PC-9 (cell line): ENCODE data around the gene TECPR1. TPM values are rescaled to one million over a fixed set of nuclear protein-coding genes. Genes with fewer than 3 reads are reported as not detected.

Experiments
- BruUV-seq: library from RNA; stranded (reverse); fragments of 400-500 nt; replicated peaks from 2 replicates; lab custom pipeline; 2021; lab: Mats Ljungman, UMichigan
- CTCF ChIA-PET: fragments of 300-600 bp; sonication (Branson Sonifier 250); formaldehyde crosslinking; loops from one replicate; lab custom pipeline; 2022; ENCODE audit warnings: antibody characterized with exemption; lab: Charles Lee
- POLR2A ChIA-PET: fragments of 300-600 bp; sonication (Branson Sonifier 250); formaldehyde crosslinking; loops from one replicate; lab custom pipeline; 2022; ENCODE audit warnings: antibody characterized with exemption; ENCODE audit not compliant: unreplicated experiment; lab: Charles Lee
- DNase-seq, 2 experiments: peaks; one replicate each; pipeline versions ENCODE4 v3.0.0 to v3.0.0-alpha.2; 2015 to 2022; ENCODE audit warnings: mixed read lengths in 1 of 2
- H2AFZ ChIP-seq: fragments of 200-600 bp; sonication (generic); 2 replicates; pipeline ENCODE4 v1.8.1; 2017; ENCODE audit warnings: antibody characterized with exemption
- H3F3A ChIP-seq: fragments of 200-600 bp; sonication (generic); 2 replicates; pipeline ENCODE4 v1.8.1; 2017; ENCODE audit warnings: antibody characterized with exemption, mild to moderate bottlenecking, low read depth; ENCODE audit not compliant: insufficient read depth
- H3K27ac ChIP-seq: fragments of 200-600 bp; sonication (generic); 2 replicates; pipeline ENCODE4 v1.6.1; 2016; ENCODE audit warnings: mixed run types
- H3K27me3 ChIP-seq: fragments of 200-600 bp; sonication (generic); 2 replicates; pipeline ENCODE4 v1.6.1; 2016; ENCODE audit warnings: low read depth, mixed run types; ENCODE audit not compliant: insufficient read depth
- H3K36me3 ChIP-seq: fragments of 200-600 bp; sonication (generic); 2 replicates; pipeline ENCODE4 v1.6.1; 2016; ENCODE audit warnings: low read depth, mixed run types
- H3K4me1 ChIP-seq: fragments of 200-600 bp; sonication (generic); replicated peaks from 2 replicates; pipeline ENCODE4 v1.6.1; 2016; ENCODE audit warnings: mixed run types; ENCODE audit not compliant: insufficient read depth
- H3K4me2 ChIP-seq: fragments of 200-600 bp; sonication (generic); 2 replicates; pipeline ENCODE4 v1.6.1; 2017; ENCODE audit warnings: mixed run types
- H3K4me3 ChIP-seq: fragments of 200-600 bp; sonication (generic); 2 replicates; pipeline ENCODE4 v1.6.1; 2016; ENCODE audit warnings: mixed run types
- H3K79me2 ChIP-seq: fragments of 200-600 bp; sonication (generic); 2 replicates; pipeline ENCODE4 v1.6.1; 2017; ENCODE audit warnings: low read depth, mixed run types
- H3K9me2 ChIP-seq: fragments of 200-600 bp; sonication (generic); 2 replicates; pipeline ENCODE4 v1.8.1; 2017; ENCODE audit warnings: mild to moderate bottlenecking; ENCODE audit not compliant: insufficient read depth
- H3K9me3 ChIP-seq: fragments of 200-600 bp; sonication (generic); 2 replicates; pipeline ENCODE4 v1.8.1; 2016; ENCODE audit warnings: low read depth; ENCODE audit not compliant: insufficient read depth
- H4K20me1 ChIP-seq: fragments of 200-600 bp; sonication (generic); 2 replicates; pipeline ENCODE4 v1.8.1; 2017; ENCODE audit not compliant: insufficient read depth
- CTCF ChIP-seq: fragments of 200-600 bp; sonication (generic); conservative IDR thresholded peaks from 2 replicates; pipeline ENCODE4 v1.6.1; 2017; ENCODE audit warnings: mixed run types, antibody characterized with exemption, mild to moderate bottlenecking, moderate library complexity
- EZH2 ChIP-seq: fragments of 200-600 bp; sonication (generic); IDR thresholded peaks from 2 replicates; pipeline ENCODE4 v1.8.0; 2017; ENCODE audit warnings: antibody characterized with exemption, low read depth
- intact Hi-C: fragments of 100-400 bp; cut with micrococcal nuclease; formaldehyde crosslinking; loops from one replicate; pipeline ENCODE4 v1.10.0; 2022; ENCODE audit not compliant: unreplicated experiment
- total RNA-seq: library from RNA; stranded (reverse); gene quantifications from 2 replicates; pipeline ENCODE4 v1.2.3, GENCODE V29; 2021

Gene TECPR1
- total RNA-seq, 1 experiment from 2014 or later: 22.7 TPM

- intact Hi-C loops: loop anchor here (1.0 to 10.0 kb wide), 5 partner anchors 33 to 583 kb away; no protein-coding TSS in a partner anchor
- no peaks in the 10 kb centered on the region for H3K9me3 ChIP-seq
- no peaks in the 10 kb centered on the region for H3K9me2 ChIP-seq
- CTCF ChIA-PET: interaction anchor here (0.5 kb wide), 1 partner anchor 34 kb away, joined by 11 read pairs; no protein-coding TSS in a partner anchor
- no TSS peak for BruUV-seq
- H2AFZ ChIP-seq: no peak overlapping the region
- peak; percentile 89 to 92 for DNase-seq
- H3K4me2 ChIP-seq: peak overlapping the region; percentile 98
- H3K27me3 ChIP-seq: no peaks in the 10 kb centered on the region
- H3K36me3 ChIP-seq: peaks cover 14% of the 10 kb centered on the region; the same call in 1 of the 2 replicates
- POLR2A ChIA-PET: interaction anchor here (0.6 kb wide), 1 partner anchor 134 kb away, joined by 5 read pairs; no protein-coding TSS in a partner anchor
- TF ChIP-seq EZH2 (no peak), CTCF (no peak)
- H3K4me3 ChIP-seq: peak overlapping the region; percentile 87; the same call in 1 of the 2 replicates
- peaks cover 16% of the 10 kb centered on the region for H4K20me1 ChIP-seq
- H3K27ac ChIP-seq: peak overlapping the region; percentile 97
- peaks cover 58% of the 10 kb centered on the region; the same call in 1 of the 2 replicates for H3F3A ChIP-seq
- peaks cover 78% of the 10 kb centered on the region for H3K79me2 ChIP-seq
- peaks cover 61% of the 10 kb centered on the region for H3K4me1 ChIP-seq
Observed at GRCh38 chr7:98284335-98285036, 32.5 kb upstream of the TECPR1 start.

GRCh38 chr7:98283887-98284222 is 31.8 kb upstream of the TECPR1 start:
- ChIA-PET CTCF (no interaction called here), POLR2A (no interaction called here)
- H3K36me3 ChIP-seq: peaks cover 11% of the 10 kb centered on the region; the same call in 1 of the 2 replicates
- no peak for TF ChIP-seq EZH2
- no peak for TF ChIP-seq CTCF
- peak overlapping the region; percentile 98 for H3K4me2 ChIP-seq
- H3K4me1 ChIP-seq: peaks cover 61% of the 10 kb centered on the region
- no TSS peak for BruUV-seq
- DNase-seq: no peak
- peak overlapping the region; percentile 97 for H3K27ac ChIP-seq
- H4K20me1 ChIP-seq: peaks cover 11% of the 10 kb centered on the region
- H3K27me3 ChIP-seq: no peaks in the 10 kb centered on the region
- H3K9me2 ChIP-seq: no peaks in the 10 kb centered on the region
- peaks cover 52% of the 10 kb centered on the region; the same call in 1 of the 2 replicates for H3F3A ChIP-seq
- H3K4me3 ChIP-seq: peak overlapping the region; percentile 87
- H2AFZ ChIP-seq: no peak overlapping the region
- peaks cover 72% of the 10 kb centered on the region for H3K79me2 ChIP-seq
- intact Hi-C loops: loop anchor here (1.0 to 10.0 kb wide), 5 partner anchors 33 to 583 kb away; no protein-coding TSS in a partner anchor
- H3K9me3 ChIP-seq: no peaks in the 10 kb centered on the region

GRCh38 chr7:98283127-98283886 is 31.3 kb upstream of the TECPR1 start:
- H4K20me1 ChIP-seq: peaks cover 5% of the 10 kb centered on the region

More at GRCh38 chr7:98283127-98283886, 31.3 kb upstream of the TECPR1 start:
- H3K9me2 ChIP-seq: no peaks in the 10 kb centered on the region
- H3K79me2 ChIP-seq: peaks cover 66% of the 10 kb centered on the region
- no peak overlapping the region for H2AFZ ChIP-seq
- H3K36me3 ChIP-seq: 0 out of 2 replicates have a peak, but pooled peaks cover 6% of the 10 kb centered on the region
- peak overlapping the region; percentile 98 for H3K4me2 ChIP-seq
- ChIA-PET CTCF (no interaction called here), POLR2A (no interaction called here)
- peak overlapping the region; percentile 87 for H3K4me3 ChIP-seq
- no peaks in the 10 kb centered on the region for H3K27me3 ChIP-seq
- intact Hi-C loops: loop anchor here (5.0 to 10.0 kb wide), 3 partner anchors 69 to 584 kb away; no protein-coding TSS in a partner anchor
- H3F3A ChIP-seq: peaks cover 48% of the 10 kb centered on the region; the same call in 1 of the 2 replicates
- peak overlapping the region; percentile 97 for H3K27ac ChIP-seq
- H3K9me3 ChIP-seq: no peaks in the 10 kb centered on the region
- BruUV-seq: no TSS peak
- TF ChIP-seq EZH2 (no peak), CTCF (no peak)
- H3K4me1 ChIP-seq: peaks cover 60% of the 10 kb centered on the region
- DNase-seq: peak; percentile 46 to 78
